GM19438 (cell line): ENCODE data around the gene SPTLC3.

Source experiments
- ATAC-seq: cut with Tn5 transposase; IDR thresholded peaks from one replicate; pipeline ENCODE4 v1.9.1; 2021; ENCODE audit warnings: low read depth; ENCODE audit not compliant: unreplicated experiment

Gene SPTLC3

GRCh38 chr20:13128173-13128572, 119.4 kb downstream of the SPTLC3 start:
- ATAC-seq, result no peak

- ATAC-seq, result no peak
These were observed 121.4 kb downstream of the SPTLC3 start for GRCh38 chr20:13130061-13130706.

GRCh38 chr20:13130707-13131103, 121.9 kb downstream of the SPTLC3 start:
- ATAC-seq, result no peak

GRCh38 chr20:13131688-13132087, 122.9 kb downstream of the SPTLC3 start:
- ATAC-seq, result no peak

GRCh38 chr20:13139459-13140150, 130.8 kb downstream of the SPTLC3 start:
- no peak for ATAC-seq

GRCh38 chr20:13140201-13140600, 131.4 kb downstream of the SPTLC3 start:
- no peak for ATAC-seq

GRCh38 chr20:13140775-13141174, 132.0 kb downstream of the SPTLC3 start:
- ATAC-seq, result no peak

- ATAC-seq, result no peak
These were observed 132.8 kb downstream of the SPTLC3 start for GRCh38 chr20:13141546-13141945.

- no peak for ATAC-seq
These were observed 133.4 kb downstream of the SPTLC3 start for GRCh38 chr20:13142143-13142542.

- ATAC-seq, result no peak
These were observed 138.5 kb downstream of the SPTLC3 start for GRCh38 chr20:13147071-13147963.

GRCh38 chr20:13147971-13148370, 139.2 kb downstream of the SPTLC3 start:
- no peak for ATAC-seq

GRCh38 chr20:13148402-13148801, 139.6 kb downstream of the SPTLC3 start:
- no peak for ATAC-seq

- ATAC-seq, result no peak
These were observed 140.2 kb downstream of the SPTLC3 start for GRCh38 chr20:13148961-13149360.

GRCh38 chr20:13149371-13150105, 140.8 kb downstream of the SPTLC3 start:
- ATAC-seq, result no peak

GRCh38 chr20:13158369-13158768, 149.6 kb downstream of the SPTLC3 start:
- ATAC-seq, result no peak

- ATAC-seq, result no peak
These were observed 151.1 kb downstream of the SPTLC3 start for GRCh38 chr20:13159889-13160288.

GRCh38 chr20:13165203-13165602, 156.4 kb downstream of the SPTLC3 start:
- ATAC-seq, result no peak

GRCh38 chr20:13166011-13166410, 157.2 kb downstream of the SPTLC3 start:
- no peak for ATAC-seq

- no peak for ATAC-seq
These were observed 157.7 kb downstream of the SPTLC3 start for GRCh38 chr20:13166437-13166836.

GRCh38 chr20:13169086-13169485, 160.3 kb downstream of the SPTLC3 start:
- ATAC-seq, result no peak

GRCh38 chr20:13170771-13171170, 162.0 kb downstream of the SPTLC3 start:
- no peak for ATAC-seq
